Measurements from ENCODE around the gene TICAM2. TPM values are rescaled to one million over a fixed set of nuclear protein-coding genes. Genes with fewer than 3 reads are reported as not detected.

The TICAM2 gene
- total RNA-seq, 4 donors from 2014 or later, result 0.25 to 0.48 TPM; not detected in 2

DNA sequence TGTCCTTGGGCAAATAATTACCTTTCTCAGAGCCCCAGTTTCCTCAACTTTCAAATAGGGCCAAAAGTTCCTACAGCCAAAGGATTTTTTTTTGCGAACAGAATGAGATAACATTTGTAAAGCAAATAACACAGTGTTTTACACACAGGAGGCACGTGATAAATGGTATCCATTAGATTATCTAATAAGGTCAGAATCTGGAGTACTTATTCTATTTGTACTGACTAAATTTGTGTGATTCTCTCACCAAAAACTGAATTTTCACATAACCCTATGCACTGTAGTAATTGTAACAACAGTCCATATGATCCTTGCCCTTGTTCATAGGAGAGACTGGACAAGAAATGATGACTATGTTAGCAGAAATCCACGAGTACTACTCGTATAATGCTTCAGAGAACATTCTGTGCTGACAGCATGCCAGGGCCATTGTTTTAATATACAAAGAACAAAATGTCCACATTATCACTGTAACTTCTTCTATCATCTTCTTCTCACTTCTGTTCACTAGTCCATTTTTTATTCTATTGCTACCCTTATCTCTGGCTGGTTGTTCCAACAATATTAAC is 43.8 kb downstream of the TICAM2 start:
- Histone ChIP-seq H3K4me1 (no peaks in the 10 kb centered on the region), H3K27me3 (no peaks in the 10 kb centered on the region), H3K9me3 (no peaks in the 10 kb centered on the region), H3K4me3 (no peak overlapping the region), H3K36me3 (no peaks in the 10 kb centered on the region), H3K27ac (peak overlapping the region; percentile 28)
- WGBS, result 71% methylated on average over 4 of the region's 4 CpGs
- no peak for DNase-seq (ENCODE audit: low spot score in 2 of 2)
- TF ChIP-seq, protein P1, sequence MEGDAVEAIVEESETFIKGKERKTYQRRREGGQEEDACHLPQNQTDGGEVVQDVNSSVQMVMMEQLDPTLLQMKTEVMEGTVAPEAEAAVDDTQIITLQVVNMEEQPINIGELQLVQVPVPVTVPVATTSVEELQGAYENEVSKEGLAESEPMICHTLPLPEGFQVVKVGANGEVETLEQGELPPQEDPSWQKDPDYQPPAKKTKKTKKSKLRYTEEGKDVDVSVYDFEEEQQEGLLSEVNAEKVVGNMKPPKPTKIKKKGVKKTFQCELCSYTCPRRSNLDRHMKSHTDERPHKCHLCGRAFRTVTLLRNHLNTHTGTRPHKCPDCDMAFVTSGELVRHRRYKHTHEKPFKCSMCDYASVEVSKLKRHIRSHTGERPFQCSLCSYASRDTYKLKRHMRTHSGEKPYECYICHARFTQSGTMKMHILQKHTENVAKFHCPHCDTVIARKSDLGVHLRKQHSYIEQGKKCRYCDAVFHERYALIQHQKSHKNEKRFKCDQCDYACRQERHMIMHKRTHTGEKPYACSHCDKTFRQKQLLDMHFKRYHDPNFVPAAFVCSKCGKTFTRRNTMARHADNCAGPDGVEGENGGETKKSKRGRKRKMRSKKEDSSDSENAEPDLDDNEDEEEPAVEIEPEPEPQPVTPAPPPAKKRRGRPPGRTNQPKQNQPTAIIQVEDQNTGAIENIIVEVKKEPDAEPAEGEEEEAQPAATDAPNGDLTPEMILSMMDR (IDR thresholded peaks at IDR 0.05), result no peak
- peak; percentile 93 for TF ChIP-seq EP300 (IDR thresholded peaks at IDR 0.05)

DNA sequence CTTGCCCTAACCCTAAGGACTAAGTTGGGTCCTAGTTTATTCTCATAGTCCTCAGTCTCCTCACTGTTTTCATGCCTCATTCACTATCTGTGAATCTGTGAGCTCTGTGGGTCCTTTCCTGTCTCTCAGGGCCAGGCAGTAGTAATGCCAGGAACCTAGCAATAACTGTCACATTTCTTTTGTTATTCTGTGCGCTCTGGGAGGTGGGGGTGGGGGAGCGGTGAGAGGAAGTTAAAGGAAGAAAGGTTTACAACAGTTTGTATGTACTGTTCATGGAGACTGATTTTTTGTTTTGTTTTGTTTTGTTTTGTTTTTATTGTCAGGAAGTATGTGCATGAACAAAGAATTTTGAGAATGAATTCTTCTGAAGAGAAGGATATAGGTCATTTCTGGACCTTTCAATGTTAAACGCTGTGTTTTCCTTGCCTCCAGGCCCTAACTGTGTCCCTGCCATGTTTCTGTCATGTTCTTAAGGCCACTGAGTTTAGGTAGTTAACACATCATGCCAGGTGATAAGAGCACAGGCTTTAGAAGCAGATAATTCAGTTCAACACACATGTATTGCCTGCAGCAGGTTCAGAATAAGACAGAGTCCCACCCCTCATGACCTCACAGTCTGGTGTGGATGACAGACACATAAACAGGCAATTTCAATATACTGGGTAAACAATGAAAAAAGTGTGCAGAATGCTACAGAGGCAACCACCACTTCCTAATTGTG is 44.5 kb downstream of the TICAM2 start:
- 63% methylated on average over 3 of the region's 3 CpGs for WGBS

GRCh38 chr5:115556276-115556675 is 46.0 kb downstream of the TICAM2 start:
- H3K4me3 ChIP-seq, result no peak overlapping the region
- no peak overlapping the region for H3K27ac ChIP-seq
- no peak for DNase-seq (ENCODE audit: low spot score in 2 of 2)
- H3K36me3 ChIP-seq, result no peaks in the 10 kb centered on the region
- H3K9me3 ChIP-seq, result no peaks in the 10 kb centered on the region
- TF ChIP-seq, protein P1 (IDR thresholded peaks at IDR 0.05), result no peak
- TF ChIP-seq POLR2AphosphoS5 (IDR thresholded peaks at IDR 0.05), result no peak
- TF ChIP-seq POLR2A (IDR thresholded peaks at IDR 0.05), result no peak
- no peak for TF ChIP-seq EP300 (IDR thresholded peaks at IDR 0.05)
- H3K4me1 ChIP-seq, result no peaks in the 10 kb centered on the region
- 91% methylated on average over 2 of the region's 2 CpGs for WGBS
- H3K27me3 ChIP-seq, result no peaks in the 10 kb centered on the region

More for the DNA sequence above, 44.5 kb downstream of the TICAM2 start:
- no peaks in the 10 kb centered on the region for H3K36me3 ChIP-seq
- H3K27ac ChIP-seq, result peak overlapping the region; percentile 28
- TF ChIP-seq POLR2A (IDR thresholded peaks at IDR 0.05) (no peak), EP300 (IDR thresholded peaks at IDR 0.05) (no peak), POLR2AphosphoS5 (IDR thresholded peaks at IDR 0.05) (no peak)
- TF ChIP-seq, protein P1 (IDR thresholded peaks at IDR 0.05), result no peak
- no peaks in the 10 kb centered on the region for H3K4me1 ChIP-seq
- no peaks in the 10 kb centered on the region for H3K9me3 ChIP-seq
- H3K4me3 ChIP-seq, result no peak overlapping the region
- no peak for DNase-seq (ENCODE audit: low spot score in 2 of 2)
- no peaks in the 10 kb centered on the region for H3K27me3 ChIP-seq

- H3K4me3 ChIP-seq, result no peak overlapping the region
These were observed 47.1 kb downstream of the TICAM2 start for GRCh38 chr5:115555084-115555633.

GRCh38 chr5:115553082-115553481 is 49.2 kb downstream of the TICAM2 start:
- H3K9me3 ChIP-seq, result no peaks in the 10 kb centered on the region
- 89% methylated on average over 4 of the region's 4 CpGs for WGBS

More at GRCh38 chr5:115555084-115555633, 47.1 kb downstream of the TICAM2 start:
- no peaks in the 10 kb centered on the region for H3K36me3 ChIP-seq
- 89% methylated on average over 4 of the region's 4 CpGs for WGBS
- TF ChIP-seq POLR2A (IDR thresholded peaks at IDR 0.05), result no peak
- no peak for TF ChIP-seq POLR2AphosphoS5 (IDR thresholded peaks at IDR 0.05)
- TF ChIP-seq EP300 (IDR thresholded peaks at IDR 0.05), result no peak
- TF ChIP-seq, protein P1 (IDR thresholded peaks at IDR 0.05), result no peak
- no peaks in the 10 kb centered on the region for H3K4me1 ChIP-seq
- H3K27me3 ChIP-seq, result no peaks in the 10 kb centered on the region
- H3K9me3 ChIP-seq, result no peaks in the 10 kb centered on the region
- no peak for DNase-seq (ENCODE audit: low spot score in 2 of 2)
- H3K27ac ChIP-seq, result no peak overlapping the region

More at GRCh38 chr5:115553082-115553481, 49.2 kb downstream of the TICAM2 start:
- H3K4me3 ChIP-seq, result no peak overlapping the region
- no peak for DNase-seq (ENCODE audit: low spot score in 2 of 2)
- TF ChIP-seq, protein P1 (IDR thresholded peaks at IDR 0.05), result no peak
- no peak for TF ChIP-seq POLR2AphosphoS5 (IDR thresholded peaks at IDR 0.05)
- TF ChIP-seq EP300 (IDR thresholded peaks at IDR 0.05), result no peak
- TF ChIP-seq POLR2A (IDR thresholded peaks at IDR 0.05), result no peak
- H3K27ac ChIP-seq, result no peak overlapping the region
- no peaks in the 10 kb centered on the region for H3K36me3 ChIP-seq
- H3K4me1 ChIP-seq, result no peaks in the 10 kb centered on the region
- no peaks in the 10 kb centered on the region for H3K27me3 ChIP-seq
